ENCODE data around the gene GEMIN7.

The GEMIN7 gene

GRCh38 chr19:45128806-45129205 is 49.7 kb downstream of the GEMIN7 start:
- no peak for DNase-seq (ENCODE audit: low read depth)

DNA sequence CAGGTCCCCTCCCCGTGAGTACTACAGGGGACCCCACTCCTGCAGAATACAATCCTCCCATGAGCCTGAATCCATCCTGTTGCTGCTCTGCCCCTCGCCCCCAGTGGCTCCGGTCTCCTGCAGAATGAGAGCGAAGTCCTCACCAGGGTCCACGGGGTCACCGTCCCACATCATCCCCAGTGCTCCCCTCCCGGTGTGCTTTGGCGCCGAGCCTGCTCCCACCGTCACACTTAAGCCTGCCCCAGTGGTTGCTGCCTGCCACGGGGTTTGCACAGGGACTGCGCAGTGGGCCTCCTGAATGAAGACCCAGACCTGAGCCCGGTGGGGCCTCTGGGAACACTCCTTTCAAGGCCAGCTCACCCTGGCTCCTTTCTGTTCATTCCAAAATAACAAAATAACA is 51.2 kb downstream of the GEMIN7 start:
- no peak for DNase-seq (ENCODE audit: low read depth)

- no peak for DNase-seq (ENCODE audit: low read depth)
Observed at GRCh38 chr19:45130888-45131615, 52.0 kb downstream of the GEMIN7 start.

- DNase-seq (ENCODE audit: low read depth) = no peak
Observed at GRCh38 chr19:45133661-45134060, 54.6 kb downstream of the GEMIN7 start.

DNA sequence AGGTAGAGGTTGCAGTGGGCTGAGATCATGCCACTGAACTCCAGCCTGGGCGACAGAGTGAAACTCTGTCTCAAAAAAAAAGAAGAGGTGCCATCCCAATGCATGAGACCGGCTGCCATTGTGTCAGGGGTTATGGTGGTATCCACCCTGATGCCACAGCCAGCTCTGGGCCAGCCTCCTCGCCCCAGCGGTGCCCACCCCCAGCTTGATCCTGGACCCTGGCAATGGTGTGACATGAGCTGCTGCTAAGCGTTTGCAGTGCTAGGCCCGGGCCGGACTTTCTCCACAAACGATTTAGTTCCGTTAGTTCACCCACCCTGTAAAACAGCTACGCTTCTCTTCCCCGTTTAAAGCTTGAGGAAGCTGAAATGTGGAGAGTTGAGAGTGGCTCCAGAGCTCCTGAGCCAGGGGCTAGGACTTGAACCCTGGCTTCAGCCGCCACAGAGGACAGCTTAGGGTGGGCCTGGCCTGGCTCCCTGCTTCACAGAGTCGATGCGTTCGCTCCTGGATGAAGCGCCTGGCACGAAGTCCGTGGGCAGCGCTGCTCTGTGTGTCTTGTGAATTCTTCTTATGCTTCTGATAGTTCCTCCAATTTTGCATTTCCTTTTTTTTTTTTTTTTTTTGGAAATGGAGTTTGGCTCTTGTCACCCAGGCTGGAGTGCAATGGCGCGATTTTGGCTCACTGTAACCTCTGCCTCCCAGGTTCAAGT is 56.3 kb downstream of the GEMIN7 start:
- no peak for DNase-seq (ENCODE audit: low read depth)

DNA sequence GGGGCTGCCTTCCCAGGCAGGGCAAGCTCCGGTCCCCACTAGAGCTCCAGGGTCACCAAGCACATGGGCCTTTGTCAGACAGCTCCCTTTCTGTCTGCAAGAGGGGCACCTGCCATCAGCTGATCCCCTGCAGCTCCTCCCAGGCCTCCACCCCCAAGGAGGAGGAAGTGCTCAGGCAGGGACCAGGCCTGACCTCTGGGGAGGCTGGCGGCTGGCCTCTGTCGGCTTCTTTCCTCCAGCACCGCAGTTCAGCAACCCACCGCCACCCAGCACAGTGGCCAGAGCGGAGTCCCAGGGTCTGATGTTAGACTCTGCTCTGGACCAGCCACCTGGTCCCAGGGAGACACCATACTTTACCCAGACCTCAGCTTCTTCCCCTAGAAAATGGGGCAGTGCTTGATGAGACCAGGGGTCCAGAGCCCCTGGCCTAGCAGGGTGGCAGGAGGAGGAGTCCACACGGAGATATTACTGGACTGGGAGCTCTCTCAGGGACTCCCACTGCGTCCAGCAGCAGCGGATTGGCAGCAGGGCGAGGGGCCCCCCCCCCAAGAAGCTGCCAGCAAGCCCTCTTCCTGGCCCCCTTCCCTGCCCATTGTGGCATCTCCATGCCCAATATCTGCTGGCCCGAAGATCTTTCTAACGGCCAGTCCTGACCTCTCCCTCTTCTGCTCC is 57.6 kb downstream of the GEMIN7 start:
- no peak for DNase-seq (ENCODE audit: low read depth)

DNA sequence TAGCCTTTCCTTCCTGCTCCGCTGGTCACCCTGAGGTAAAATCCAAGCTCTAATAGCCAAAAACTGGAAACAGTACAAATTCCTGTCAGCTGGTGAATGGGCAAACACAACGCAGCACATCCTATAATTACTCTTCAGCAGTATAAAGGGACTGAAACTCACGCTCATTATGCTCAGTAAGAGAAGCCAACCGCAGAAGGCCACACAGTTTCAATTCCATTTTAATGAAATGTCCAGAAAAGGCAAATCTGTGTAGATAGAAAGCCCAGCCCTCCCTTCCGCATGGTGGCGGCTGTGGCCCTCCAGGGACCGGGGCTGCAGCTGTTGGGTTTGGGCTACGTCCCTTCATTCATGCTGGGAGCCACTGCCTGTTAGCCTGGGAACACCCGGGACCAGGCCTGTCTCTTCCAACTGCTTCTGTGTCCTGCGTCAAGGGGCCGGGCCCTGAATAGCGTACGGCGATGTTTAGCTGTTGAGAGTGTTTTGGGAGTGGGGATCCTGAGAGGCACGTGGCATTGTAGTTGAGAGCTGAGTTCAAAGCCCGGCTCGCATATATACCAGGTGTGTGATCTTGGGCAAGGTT is 58.2 kb downstream of the GEMIN7 start:
- no peak for DNase-seq (ENCODE audit: low read depth)

- DNase-seq (ENCODE audit: low read depth) = no peak
Observed at GRCh38 chr19:45138303-45138751, 59.3 kb downstream of the GEMIN7 start.

- no peak for DNase-seq (ENCODE audit: low read depth)
Observed at GRCh38 chr19:45139286-45140143, 60.5 kb downstream of the GEMIN7 start.

- DNase-seq (ENCODE audit: low read depth) = no peak
Observed at GRCh38 chr19:45140144-45140503, 61.1 kb downstream of the GEMIN7 start.

- no peak for DNase-seq (ENCODE audit: low read depth)
Observed at GRCh38 chr19:45140533-45140932, 61.5 kb downstream of the GEMIN7 start.

Data from activated T-cell treated with anti-CD3 and anti-CD28 coated beads for 1 hour (primary cell).